C4-2B (cell line): ENCODE measurements around the gene ZNF444.

Experiments
- ZFX ChIP-seq: fragments of 450-650 bp; IDR thresholded peaks from 2 replicates; pipeline ENCODE4 v1.6.1; 2017
- TF ChIP-seq, protein P1 (sequence below): fragments of 450-650 bp; conservative IDR thresholded peaks from 2 replicates; pipeline ENCODE4 v1.5.1; 2017; ENCODE audit warnings: mild to moderate bottlenecking

DNA sequence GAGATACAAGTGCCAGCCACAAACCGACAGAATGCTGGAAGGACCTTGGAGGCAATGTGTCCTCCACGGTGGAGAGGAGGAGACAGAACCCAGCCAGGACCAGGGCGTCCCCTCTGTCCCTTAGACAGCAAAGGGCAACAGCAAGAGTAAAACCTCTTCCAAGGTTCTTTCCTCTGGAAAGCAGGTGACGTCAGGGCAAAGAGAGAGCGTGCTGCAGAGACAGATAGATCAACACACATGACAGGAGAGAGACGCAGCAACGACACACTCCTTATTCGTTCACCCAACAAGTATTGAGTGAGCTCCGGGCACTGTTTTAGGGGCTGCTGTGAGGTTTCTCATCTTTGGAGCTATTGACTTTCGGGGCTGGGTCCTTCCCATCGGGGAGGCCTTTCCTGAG, 33.5 kb downstream of the ZNF444 start:
- TF ChIP-seq, protein P1, sequence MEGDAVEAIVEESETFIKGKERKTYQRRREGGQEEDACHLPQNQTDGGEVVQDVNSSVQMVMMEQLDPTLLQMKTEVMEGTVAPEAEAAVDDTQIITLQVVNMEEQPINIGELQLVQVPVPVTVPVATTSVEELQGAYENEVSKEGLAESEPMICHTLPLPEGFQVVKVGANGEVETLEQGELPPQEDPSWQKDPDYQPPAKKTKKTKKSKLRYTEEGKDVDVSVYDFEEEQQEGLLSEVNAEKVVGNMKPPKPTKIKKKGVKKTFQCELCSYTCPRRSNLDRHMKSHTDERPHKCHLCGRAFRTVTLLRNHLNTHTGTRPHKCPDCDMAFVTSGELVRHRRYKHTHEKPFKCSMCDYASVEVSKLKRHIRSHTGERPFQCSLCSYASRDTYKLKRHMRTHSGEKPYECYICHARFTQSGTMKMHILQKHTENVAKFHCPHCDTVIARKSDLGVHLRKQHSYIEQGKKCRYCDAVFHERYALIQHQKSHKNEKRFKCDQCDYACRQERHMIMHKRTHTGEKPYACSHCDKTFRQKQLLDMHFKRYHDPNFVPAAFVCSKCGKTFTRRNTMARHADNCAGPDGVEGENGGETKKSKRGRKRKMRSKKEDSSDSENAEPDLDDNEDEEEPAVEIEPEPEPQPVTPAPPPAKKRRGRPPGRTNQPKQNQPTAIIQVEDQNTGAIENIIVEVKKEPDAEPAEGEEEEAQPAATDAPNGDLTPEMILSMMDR: no peak
- no peak for TF ChIP-seq ZFX
